Measurements from ENCODE around the gene DACT1. TPM values are rescaled to one million over a fixed set of nuclear protein-coding genes. Genes with fewer than 3 reads are reported as not detected.
A peak's percentile ranks its signal among the peaks of the same experiment; 100 is the strongest.

The DACT1 gene
- total and polyA plus RNA-seq, 2 of the 13 experiments (the other 11 are each of a cell fraction or from before 2014, with no cell fraction given) = 0.01 TPM; not detected in 1

DNA sequence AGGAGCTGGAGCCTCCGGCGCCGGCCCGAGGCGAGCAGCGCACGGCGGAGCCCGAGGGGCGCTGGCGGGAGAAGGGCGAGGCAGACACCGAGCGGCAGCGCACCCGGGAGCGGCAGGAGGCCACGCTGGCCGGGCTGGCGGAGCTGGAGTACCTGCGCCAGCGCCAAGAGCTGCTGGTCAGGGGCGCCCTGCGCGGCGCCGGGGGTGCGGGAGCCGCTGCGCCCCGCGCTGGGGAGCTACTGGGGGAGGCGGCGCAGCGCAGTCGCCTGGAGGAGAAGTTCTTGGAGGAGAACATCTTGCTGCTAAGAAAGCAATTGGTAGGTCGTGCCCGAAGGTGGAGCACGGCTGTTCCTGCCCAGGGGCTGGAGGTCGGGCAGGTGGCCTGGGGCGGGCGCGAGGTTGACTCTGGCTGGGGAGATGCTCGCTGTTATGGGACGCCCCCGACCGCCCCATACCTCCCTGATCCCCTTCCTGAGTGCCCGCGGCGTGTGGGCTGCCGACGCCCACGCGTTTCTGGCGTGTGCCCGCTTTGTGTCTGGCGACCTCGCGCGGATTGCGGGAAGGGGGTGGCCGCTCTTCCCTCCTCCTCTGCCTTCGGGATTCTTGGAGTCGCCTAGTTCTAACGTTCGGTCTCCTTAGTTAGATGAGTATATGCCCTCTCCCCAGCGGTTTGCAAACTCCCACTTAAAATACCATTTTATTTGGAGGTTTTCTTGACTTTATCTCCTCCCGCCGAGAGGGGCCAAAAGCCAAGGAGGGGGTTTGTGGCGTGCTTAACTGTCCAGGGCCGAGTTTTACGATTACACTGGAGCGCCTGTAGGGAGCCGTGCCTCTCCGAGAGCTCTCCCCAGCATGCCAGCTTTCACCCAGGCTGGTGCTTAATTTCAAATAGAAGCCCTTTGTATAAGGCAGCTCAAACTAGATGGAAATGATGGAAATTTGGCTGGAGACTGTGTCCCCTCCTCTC lies 752 bp downstream of the DACT1 start (continued):
- peak; percentile 93; the same call in 1 of the 2 replicates for TF ChIP-seq EZH2 (conservative IDR thresholded peaks at IDR 0.05; ENCODE audit: low read depth, low read length)
- no peak for TF ChIP-seq ZNF251 (CRISPR knock-in tag; IDR thresholded peaks at IDR 0.05)

DNA sequence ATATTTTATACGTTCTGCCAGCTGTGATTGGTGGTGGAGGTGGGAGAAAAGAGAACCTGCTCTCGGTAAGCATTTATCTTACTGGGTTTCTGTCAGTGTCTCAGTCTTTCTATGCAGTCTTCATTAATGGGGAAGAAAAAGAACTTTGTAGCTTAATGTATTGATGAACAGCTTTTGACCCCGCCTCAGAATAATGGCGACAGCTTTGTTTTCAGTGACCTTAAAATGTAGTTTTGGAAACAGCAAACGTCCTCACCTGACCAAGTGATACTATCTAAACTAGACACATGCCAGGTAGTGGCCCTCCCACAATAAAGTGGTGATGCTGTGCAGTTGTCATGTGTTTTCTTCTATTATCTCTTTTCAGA lies 1.4 kb downstream of the DACT1 start:
- Histone ChIP-seq H3K4me3 (replicated peaks in 1 of 3; ENCODE audit: insufficient read depth in 1 of 3, low read depth in 2 of 3, low read length in 3 of 3) (no peak overlapping the region), H3K9me3 (ENCODE audit: low read length) (no peaks in the 10 kb centered on the region)
- CTCF ChIA-PET (ENCODE audit: low intra/inter-chr PET ratio, low total read pairs) = interaction anchor here (1.3 kb wide), 1 partner anchor 380 kb away, joined by 4 read pairs; no protein-coding TSS in a partner anchor

More for the DNA sequence above, 1.4 kb downstream of the DACT1 start:
- no peaks in the 10 kb centered on the region for H3K79me2 ChIP-seq (ENCODE audit: insufficient read depth, low read length)
- no TSS peak for BruUV-seq (replicated peaks)
- H2AFZ ChIP-seq (ENCODE audit: low read length) = no peak overlapping the region
- DNase-seq (ENCODE audit: low spot score) (no peak), ATAC-seq (no peak), FAIRE-seq (no peak)
- intact Hi-C loops (cut with micrococcal nuclease; ENCODE audit: unreplicated experiment) = loop anchor here (5.0 kb wide), 1 partner anchor 137 kb away; no protein-coding TSS in a partner anchor
- TF ChIP-seq ZNF556 (CRISPR knock-in tag; IDR thresholded peaks at IDR 0.05; ENCODE audit: borderline replicate concordance) = no peak
- no peak for TF ChIP-seq GLI4 (CRISPR knock-in tag; IDR thresholded peaks at IDR 0.05; ENCODE audit: borderline replicate concordance)
- TF ChIP-seq ATF7-NPFF (CRISPR knock-in tag; IDR thresholded peaks at IDR 0.05; ENCODE audit: low read depth) = no peak
- TF ChIP-seq ZNF383 (CRISPR knock-in tag; IDR thresholded peaks at IDR 0.05; ENCODE audit: borderline replicate concordance) = no peak
- no peak for TF ChIP-seq MATR3 (CRISPR knock-in tag; IDR thresholded peaks at IDR 0.05)
- TF ChIP-seq PPARG (CRISPR knock-in tag; conservative IDR thresholded peaks at IDR 0.05) = no peak
- no peak for TF ChIP-seq AKAP8 (CRISPR knock-in tag; IDR thresholded peaks at IDR 0.05)
- TF ChIP-seq HOXA3 (CRISPR knock-in tag; IDR thresholded peaks at IDR 0.05) = no peak
- no peak for TF ChIP-seq ZBTB21 (CRISPR knock-in tag; IDR thresholded peaks at IDR 0.05)
- TF ChIP-seq ZFY (CRISPR knock-in tag; IDR thresholded peaks at IDR 0.05) = no peak
- TF ChIP-seq CBX5 (CRISPR knock-in tag; IDR thresholded peaks at IDR 0.05; ENCODE audit: borderline replicate concordance) = no peak
- no peak for TF ChIP-seq ZSCAN25 (CRISPR knock-in tag; IDR thresholded peaks at IDR 0.05)
- no peak for TF ChIP-seq PAF1 (CRISPR knock-in tag; IDR thresholded peaks at IDR 0.05)
- no peak for TF ChIP-seq HOXD1 (CRISPR knock-in tag; IDR thresholded peaks at IDR 0.05)
- H3K9ac ChIP-seq (ENCODE audit: insufficient read depth, low read depth, low read length) = no peak overlapping the region
- in situ Hi-C loops (cut with HindIII; ENCODE audit: extremely low pct_ligation_motif_present, low pct_unique_long_range_greater_than_20kb) = no loop called here
- H3K4me2 ChIP-seq (ENCODE audit: low read depth, low read length) = no peak overlapping the region
- 41% methylated on average over 5 of the region's 5 CpGs for WGBS (ENCODE audit: low lambda C conversion rate)
- H3K27ac ChIP-seq (ENCODE audit: extremely low read length, insufficient read depth, low read length) = no peak overlapping the region
- peaks cover 5 to 48% of the 10 kb centered on the region in 2 experiments for H3K27me3 ChIP-seq (ENCODE audit: control insufficient read depth in 1 of 2, insufficient read depth in 2 of 2, low read length in 2 of 2)
- H3K36me3 ChIP-seq (replicated peaks in 1 of 2; ENCODE audit: control insufficient read depth in 1 of 2, insufficient read depth in 2 of 2, low read length in 2 of 2) = no peaks in the 10 kb centered on the region
- POLR2A ChIA-PET = no interaction called here
- H3K4me1 ChIP-seq (ENCODE audit: insufficient read depth, low read length) = peaks cover 9% of the 10 kb centered on the region
- H4K20me1 ChIP-seq (ENCODE audit: insufficient read depth, low read length) = no peaks in the 10 kb centered on the region

Data from HepG2 (cell line).